ENCODE data around the gene OR2K2.

The OR2K2 gene

GRCh38 chr9:111330124-111330523, at the start of gene OR2K2:
TSS of gene OR2K2 (minus strand) at chr9:111330224. CDS start at chr9:111328433, 1,791 bp downstream.
- H3K9me3 ChIP-seq (ENCODE audit: control insufficient read depth, insufficient read depth, low read length): no peaks in the 10 kb centered on the region
- no peaks in the 10 kb centered on the region for H3K36me3 ChIP-seq (ENCODE audit: control insufficient read depth, insufficient read depth, low read length)
- H3K4me1 ChIP-seq (ENCODE audit: control insufficient read depth, insufficient read depth, low read length): no peaks in the 10 kb centered on the region
- H3K27me3 ChIP-seq (ENCODE audit: control insufficient read depth, insufficient read depth, low read length): no peaks in the 10 kb centered on the region
- no peak within 1 kb of the TSS for H3K4me3 ChIP-seq (ENCODE audit: low read depth, low read length)
- no peak within 1 kb of the TSS for H3K9ac ChIP-seq (ENCODE audit: low read depth, low read length)

DNA sequence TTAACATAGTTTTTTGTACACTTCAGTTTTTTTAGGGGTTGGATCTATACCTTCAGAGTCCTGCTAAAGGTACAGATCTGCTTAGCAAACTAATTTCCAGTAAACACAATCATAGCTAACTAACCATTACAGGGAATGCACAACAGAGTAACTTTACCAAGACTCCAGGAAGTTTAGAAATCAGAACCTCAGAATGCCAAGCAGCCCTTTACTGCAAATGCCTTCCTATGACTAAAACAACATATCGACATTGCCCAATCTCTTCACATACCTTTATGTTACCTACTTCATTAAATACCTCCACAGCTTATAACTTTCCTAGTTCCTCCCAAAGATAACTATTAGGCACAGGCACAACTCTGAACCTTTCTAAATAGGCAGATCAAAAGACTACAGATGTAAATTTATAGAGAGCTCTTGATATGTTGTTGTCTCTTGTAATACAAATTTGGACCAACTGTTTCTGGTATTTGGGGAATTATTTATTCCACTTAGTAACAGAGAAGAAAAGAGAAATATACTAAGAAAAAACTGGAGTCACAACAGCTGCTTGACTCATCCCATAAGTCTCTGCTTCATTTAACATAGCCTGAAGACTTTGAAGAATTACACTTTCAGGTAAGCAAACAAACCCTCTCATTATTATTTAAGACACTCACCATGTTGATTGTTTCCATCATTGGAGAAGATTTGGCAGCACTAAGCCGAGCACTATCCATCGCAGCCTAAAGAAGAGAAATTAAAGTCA, 46.0 kb upstream of the OR2K2 start:
- Histone ChIP-seq H3K9ac (ENCODE audit: low read depth, low read length) (no peak overlapping the region), H3K4me3 (ENCODE audit: low read depth, low read length) (no peak overlapping the region), H3K36me3 (ENCODE audit: control insufficient read depth, insufficient read depth, low read length) (peaks cover 18% of the 10 kb centered on the region), H3K4me1 (ENCODE audit: control insufficient read depth, insufficient read depth, low read length) (no peaks in the 10 kb centered on the region), H3K9me3 (ENCODE audit: control insufficient read depth, insufficient read depth, low read length) (no peaks in the 10 kb centered on the region), H3K27me3 (ENCODE audit: control insufficient read depth, insufficient read depth, low read length) (no peaks in the 10 kb centered on the region)

DNA sequence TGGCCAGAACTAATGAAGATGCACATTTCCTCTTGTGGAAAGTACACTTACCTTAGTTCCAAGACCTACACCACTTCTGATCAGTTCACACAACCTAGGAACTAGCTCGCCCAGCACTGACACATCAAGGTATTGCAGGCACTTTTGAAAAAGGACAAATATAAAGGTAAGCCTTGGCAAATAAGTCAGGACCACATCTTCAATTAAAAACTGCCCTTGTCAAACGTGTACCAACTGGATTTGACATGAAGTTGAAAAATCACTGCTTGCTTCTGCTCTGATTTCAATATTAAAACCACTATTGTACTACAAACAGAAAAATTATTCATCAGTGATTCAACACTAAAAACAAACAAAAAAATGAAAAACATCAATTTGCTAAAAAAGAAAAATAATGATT, 45.0 kb upstream of the OR2K2 start:
- peaks cover 23% of the 10 kb centered on the region for H3K36me3 ChIP-seq (ENCODE audit: control insufficient read depth, insufficient read depth, low read length)
- no peak overlapping the region for H3K4me3 ChIP-seq (ENCODE audit: low read depth, low read length)
- H3K9me3 ChIP-seq (ENCODE audit: control insufficient read depth, insufficient read depth, low read length): no peaks in the 10 kb centered on the region
- H3K9ac ChIP-seq (ENCODE audit: low read depth, low read length): no peak overlapping the region
- H3K4me1 ChIP-seq (ENCODE audit: control insufficient read depth, insufficient read depth, low read length): no peaks in the 10 kb centered on the region
- H3K27me3 ChIP-seq (ENCODE audit: control insufficient read depth, insufficient read depth, low read length): no peaks in the 10 kb centered on the region

GRCh38 chr9:111372297-111372696, 42.3 kb upstream of the OR2K2 start:
- Histone ChIP-seq H3K27me3 (ENCODE audit: control insufficient read depth, insufficient read depth, low read length) (no peaks in the 10 kb centered on the region), H3K4me3 (ENCODE audit: low read depth, low read length) (no peak overlapping the region), H3K4me1 (ENCODE audit: control insufficient read depth, insufficient read depth, low read length) (no peaks in the 10 kb centered on the region), H3K9ac (ENCODE audit: low read depth, low read length) (no peak overlapping the region), H3K36me3 (ENCODE audit: control insufficient read depth, insufficient read depth, low read length) (peaks cover 26% of the 10 kb centered on the region), H3K9me3 (ENCODE audit: control insufficient read depth, insufficient read depth, low read length) (no peaks in the 10 kb centered on the region)

GRCh38 chr9:111366978-111367377, 37.0 kb upstream of the OR2K2 start:
- Histone ChIP-seq H3K4me3 (ENCODE audit: low read depth, low read length) (no peak overlapping the region), H3K4me1 (ENCODE audit: control insufficient read depth, insufficient read depth, low read length) (no peaks in the 10 kb centered on the region), H3K27me3 (ENCODE audit: control insufficient read depth, insufficient read depth, low read length) (no peaks in the 10 kb centered on the region), H3K9me3 (ENCODE audit: control insufficient read depth, insufficient read depth, low read length) (no peaks in the 10 kb centered on the region), H3K36me3 (ENCODE audit: control insufficient read depth, insufficient read depth, low read length) (peaks cover 25% of the 10 kb centered on the region), H3K9ac (ENCODE audit: low read depth, low read length) (no peak overlapping the region)

DNA sequence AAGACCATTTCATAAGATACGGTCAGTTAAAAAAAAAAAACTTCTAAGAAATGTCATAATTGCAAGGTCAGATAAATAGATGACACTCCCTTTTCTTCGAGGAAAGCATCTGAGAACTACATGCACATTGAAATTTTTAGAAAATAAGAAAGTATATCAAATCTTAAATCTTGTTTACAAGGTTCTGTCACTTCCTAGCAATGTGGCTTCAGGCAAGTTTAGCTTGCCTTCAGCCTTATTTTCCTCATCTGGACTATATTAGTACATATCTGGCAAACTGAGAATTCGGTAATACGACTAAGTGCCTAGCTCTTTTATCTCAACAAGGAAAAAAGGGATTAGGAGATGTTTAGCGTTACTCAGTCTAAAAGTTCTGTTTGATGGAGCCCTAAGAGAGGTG, 32.5 kb upstream of the OR2K2 start:
- Histone ChIP-seq H3K4me3 (ENCODE audit: low read depth, low read length) (no peak overlapping the region), H3K27me3 (ENCODE audit: control insufficient read depth, insufficient read depth, low read length) (no peaks in the 10 kb centered on the region), H3K4me1 (ENCODE audit: control insufficient read depth, insufficient read depth, low read length) (no peaks in the 10 kb centered on the region), H3K9ac (ENCODE audit: low read depth, low read length) (no peak overlapping the region), H3K36me3 (ENCODE audit: control insufficient read depth, insufficient read depth, low read length) (peaks cover 10% of the 10 kb centered on the region), H3K9me3 (ENCODE audit: control insufficient read depth, insufficient read depth, low read length) (no peaks in the 10 kb centered on the region)

DNA sequence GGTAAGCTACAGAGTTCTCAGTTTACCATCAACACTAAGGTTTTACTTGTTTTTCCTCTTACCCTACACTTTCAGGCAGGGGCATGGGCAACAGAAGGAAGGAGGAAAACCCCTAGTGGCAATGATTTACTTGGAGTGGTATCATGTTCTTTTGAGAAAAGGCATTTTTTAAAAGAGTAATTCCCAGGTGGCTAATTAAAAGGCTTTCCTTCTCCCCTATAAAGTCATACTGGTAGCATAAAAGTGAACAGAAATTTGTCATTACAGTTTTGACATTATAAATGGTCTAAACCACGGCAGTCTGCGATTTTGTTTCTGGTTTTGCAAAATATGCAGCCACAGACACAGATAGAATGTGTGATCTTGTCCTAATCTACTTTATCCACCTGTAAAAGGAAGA, 30.9 kb upstream of the OR2K2 start:
- Histone ChIP-seq H3K9me3 (ENCODE audit: control insufficient read depth, insufficient read depth, low read length) (no peaks in the 10 kb centered on the region), H3K4me3 (ENCODE audit: low read depth, low read length) (no peak overlapping the region), H3K36me3 (ENCODE audit: control insufficient read depth, insufficient read depth, low read length) (peaks cover 6% of the 10 kb centered on the region), H3K9ac (ENCODE audit: low read depth, low read length) (no peak overlapping the region), H3K4me1 (ENCODE audit: control insufficient read depth, insufficient read depth, low read length) (peaks cover 2% of the 10 kb centered on the region), H3K27me3 (ENCODE audit: control insufficient read depth, insufficient read depth, low read length) (no peaks in the 10 kb centered on the region)

DNA sequence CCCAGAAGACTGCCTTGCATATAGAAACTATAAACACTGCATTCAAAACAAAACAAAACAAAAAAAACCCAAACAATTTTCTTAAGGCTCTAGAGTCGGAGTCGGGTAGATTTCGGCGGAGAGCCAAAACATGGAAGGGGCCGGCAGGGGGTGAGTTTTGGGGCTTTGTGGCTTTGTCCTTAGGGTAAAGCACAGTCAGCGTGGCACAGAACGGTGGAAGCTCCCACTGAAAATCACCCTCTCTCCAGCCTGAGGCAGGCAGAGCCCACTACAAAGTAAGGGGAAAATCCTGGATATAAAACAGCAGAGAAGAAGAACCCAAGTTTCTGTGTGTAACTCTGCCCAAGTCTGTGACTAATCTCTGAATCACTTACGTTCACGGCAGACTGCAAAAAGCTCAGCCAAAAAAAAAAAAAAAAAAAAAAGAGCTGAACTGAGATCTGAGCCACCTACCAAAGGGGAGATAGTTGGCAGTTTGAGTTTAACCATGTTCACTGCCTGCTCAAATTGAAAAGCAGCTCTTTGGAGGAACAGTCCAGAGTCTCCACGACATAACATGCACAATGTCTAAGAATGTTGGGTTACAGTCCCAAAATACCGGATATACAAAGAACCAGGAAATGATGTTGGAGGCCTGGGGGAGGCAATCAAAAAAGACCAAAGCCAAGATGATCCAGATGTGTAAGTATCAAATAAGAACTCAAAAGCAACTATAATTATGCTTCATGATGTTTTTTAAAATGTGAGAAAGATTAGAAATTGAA, 26.6 kb upstream of the OR2K2 start:
- Histone ChIP-seq H3K27me3 (ENCODE audit: control insufficient read depth, insufficient read depth, low read length) (no peaks in the 10 kb centered on the region), H3K9ac (ENCODE audit: low read depth, low read length) (no peak overlapping the region), H3K9me3 (ENCODE audit: control insufficient read depth, insufficient read depth, low read length) (no peaks in the 10 kb centered on the region), H3K4me1 (ENCODE audit: control insufficient read depth, insufficient read depth, low read length) (peaks cover 2% of the 10 kb centered on the region), H3K36me3 (ENCODE audit: control insufficient read depth, insufficient read depth, low read length) (no peaks in the 10 kb centered on the region), H3K4me3 (ENCODE audit: low read depth, low read length) (no peak overlapping the region)

GRCh38 chr9:111352545-111352944, 22.5 kb upstream of the OR2K2 start:
- Histone ChIP-seq H3K27me3 (ENCODE audit: control insufficient read depth, insufficient read depth, low read length) (no peaks in the 10 kb centered on the region), H3K9me3 (ENCODE audit: control insufficient read depth, insufficient read depth, low read length) (no peaks in the 10 kb centered on the region), H3K4me3 (ENCODE audit: low read depth, low read length) (no peak overlapping the region), H3K4me1 (ENCODE audit: control insufficient read depth, insufficient read depth, low read length) (peaks cover 2% of the 10 kb centered on the region), H3K36me3 (ENCODE audit: control insufficient read depth, insufficient read depth, low read length) (no peaks in the 10 kb centered on the region), H3K9ac (ENCODE audit: low read depth, low read length) (no peak overlapping the region)

DNA sequence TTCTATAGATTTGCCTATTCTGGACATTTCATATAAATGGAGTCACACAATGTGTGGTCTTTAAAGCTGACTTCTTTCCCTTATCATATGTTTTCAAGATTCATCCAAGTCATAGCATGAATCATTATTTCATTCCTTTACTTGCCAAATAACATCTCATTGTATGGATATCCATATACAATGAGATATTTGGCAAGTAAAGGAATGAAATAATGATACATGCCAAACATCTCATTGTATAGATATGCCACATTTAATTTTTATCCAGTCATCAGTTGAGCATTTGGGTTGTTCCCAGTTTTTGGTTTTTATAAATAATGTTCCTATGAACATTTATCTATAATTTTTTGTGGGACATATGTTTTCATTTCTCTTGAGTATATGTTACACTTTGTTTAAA, 20.5 kb upstream of the OR2K2 start:
- no peaks in the 10 kb centered on the region for H3K36me3 ChIP-seq (ENCODE audit: control insufficient read depth, insufficient read depth, low read length)
- H3K4me3 ChIP-seq (ENCODE audit: low read depth, low read length): no peak overlapping the region
- H3K9me3 ChIP-seq (ENCODE audit: control insufficient read depth, insufficient read depth, low read length): no peaks in the 10 kb centered on the region
- no peak overlapping the region for H3K9ac ChIP-seq (ENCODE audit: low read depth, low read length)
- no peaks in the 10 kb centered on the region for H3K4me1 ChIP-seq (ENCODE audit: control insufficient read depth, insufficient read depth, low read length)
- no peaks in the 10 kb centered on the region for H3K27me3 ChIP-seq (ENCODE audit: control insufficient read depth, insufficient read depth, low read length)

DNA sequence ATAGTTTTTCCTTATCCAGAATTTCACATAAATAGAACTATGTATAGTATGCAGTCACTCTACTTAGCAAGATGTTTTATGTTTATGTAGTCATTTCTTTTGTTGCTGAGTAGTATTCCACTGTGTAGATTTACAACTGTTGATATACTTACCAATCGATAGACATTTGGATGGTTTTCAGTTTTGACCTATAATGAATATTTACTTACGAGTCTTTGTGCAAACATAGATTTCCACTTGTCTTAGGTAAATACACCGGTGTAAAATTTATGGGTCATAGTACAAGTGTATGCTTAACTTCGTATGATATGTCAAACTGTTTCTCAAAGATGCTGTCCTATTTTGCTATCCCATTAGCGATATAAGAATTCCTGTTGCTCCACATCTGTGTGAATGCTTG, 19.7 kb upstream of the OR2K2 start:
- no peak overlapping the region for H3K4me3 ChIP-seq (ENCODE audit: low read depth, low read length)
- no peaks in the 10 kb centered on the region for H3K36me3 ChIP-seq (ENCODE audit: control insufficient read depth, insufficient read depth, low read length)
- H3K4me1 ChIP-seq (ENCODE audit: control insufficient read depth, insufficient read depth, low read length): no peaks in the 10 kb centered on the region
- H3K9ac ChIP-seq (ENCODE audit: low read depth, low read length): no peak overlapping the region
- no peaks in the 10 kb centered on the region for H3K9me3 ChIP-seq (ENCODE audit: control insufficient read depth, insufficient read depth, low read length)
- no peaks in the 10 kb centered on the region for H3K27me3 ChIP-seq (ENCODE audit: control insufficient read depth, insufficient read depth, low read length)

DNA sequence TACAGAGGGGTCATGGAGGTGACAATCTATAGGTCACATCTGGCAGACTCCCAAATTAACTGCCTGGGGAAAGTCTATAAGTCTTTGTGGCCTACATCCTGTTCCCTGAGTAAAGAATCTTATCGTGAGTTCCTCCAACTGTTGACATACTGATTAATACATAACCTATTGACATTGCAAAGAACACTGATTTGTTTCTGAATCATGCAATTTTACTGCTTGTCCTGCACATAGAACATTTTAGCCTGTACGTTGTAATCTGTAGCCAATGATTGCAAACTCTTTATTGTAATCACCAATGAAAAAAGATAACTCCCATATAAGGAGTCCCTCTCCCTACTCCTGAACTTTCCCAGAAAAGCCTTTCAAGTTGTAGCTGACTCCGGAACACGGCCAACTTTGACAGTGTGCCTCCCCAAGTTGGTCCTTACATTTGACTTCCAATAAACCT, 18.8 kb upstream of the OR2K2 start:
- no peak overlapping the region for H3K4me3 ChIP-seq (ENCODE audit: low read depth, low read length)
- no peaks in the 10 kb centered on the region for H3K9me3 ChIP-seq (ENCODE audit: control insufficient read depth, insufficient read depth, low read length)
- no peaks in the 10 kb centered on the region for H3K27me3 ChIP-seq (ENCODE audit: control insufficient read depth, insufficient read depth, low read length)
- no peaks in the 10 kb centered on the region for H3K4me1 ChIP-seq (ENCODE audit: control insufficient read depth, insufficient read depth, low read length)
- no peak overlapping the region for H3K9ac ChIP-seq (ENCODE audit: low read depth, low read length)
- H3K36me3 ChIP-seq (ENCODE audit: control insufficient read depth, insufficient read depth, low read length): no peaks in the 10 kb centered on the region
